DMS 273 (cell line): ENCODE results near the gene COL23A1.
"Not testable (repeated sequence)": the region's sequence is repeated elsewhere in the genome, so short reads cannot be mapped to it uniquely, and the experiment has no call there.

Source experiments
- DNase-seq: peaks from one replicate; lab custom pipeline; 2025; ENCODE audit not compliant: unreplicated experiment; lab: John Stamatoyannopoulos, UW

COL23A1 gene

GRCh38 chr5:178204935-178205748 lies 385.1 kb downstream of the COL23A1 start:
- peak; percentile 90 for DNase-seq

- peak; percentile 98 for DNase-seq
These were observed 385.8 kb downstream of the COL23A1 start, which contains the start of gene HNRNPAB for GRCh38 chr5:178204182-178204934. Gene HNRNPAB, plus strand, starts transcription at chr5:178204533. Its CDS starts 305 bp downstream, at chr5:178204838.

GRCh38 chr5:178203670-178204181 lies 386.5 kb downstream of the COL23A1 start:
- DNase-seq = no peak

- DNase-seq = no peak
These were observed 387.7 kb downstream of the COL23A1 start for GRCh38 chr5:178202541-178202940.

- no peak for DNase-seq
These were observed 388.3 kb downstream of the COL23A1 start for GRCh38 chr5:178201927-178202235.

- DNase-seq = no peak
These were observed 388.8 kb downstream of the COL23A1 start for GRCh38 chr5:178201221-178201926.

- DNase-seq = peak; percentile 56
These were observed 390.4 kb downstream of the COL23A1 start for GRCh38 chr5:178199581-178200434.

- DNase-seq = no peak
These were observed 391.5 kb downstream of the COL23A1 start for GRCh38 chr5:178198706-178199105.

GRCh38 chr5:178198151-178198550 lies 392.0 kb downstream of the COL23A1 start:
- not testable (repeated sequence) for DNase-seq

GRCh38 chr5:178196986-178197385 lies 393.2 kb downstream of the COL23A1 start:
- no peak for DNase-seq

GRCh38 chr5:178196281-178196812 lies 393.8 kb downstream of the COL23A1 start:
- DNase-seq = no peak

GRCh38 chr5:178194026-178194425 lies 396.2 kb downstream of the COL23A1 start:
- no peak for DNase-seq

GRCh38 chr5:178193251-178193809 lies 396.9 kb downstream of the COL23A1 start:
- DNase-seq = no peak

GRCh38 chr5:178192787-178193186 lies 397.4 kb downstream of the COL23A1 start:
- DNase-seq = no peak

GRCh38 chr5:178192244-178192643 lies 397.9 kb downstream of the COL23A1 start:
- no peak for DNase-seq

- no peak for DNase-seq
These were observed 398.5 kb downstream of the COL23A1 start for GRCh38 chr5:178191661-178192060.

- DNase-seq = no peak
These were observed 400.8 kb downstream of the COL23A1 start for GRCh38 chr5:178189433-178189832.
